ENCODE measurements around the gene MYLIP. TPM values are rescaled to one million over a fixed set of nuclear protein-coding genes. Genes with fewer than 3 reads are reported as not detected.

The MYLIP gene
- total and polyA plus RNA-seq, 2 of the 4 experiments (the other 2 are of a cell fraction) = 1.8 to 3.2 TPM

- Histone ChIP-seq H2AFZ (replicated peaks; ENCODE audit: low read length, poor library complexity) (no peak overlapping the region), H4K20me1 (ENCODE audit: insufficient read depth, low read length) (no peaks in the 10 kb centered on the region), H3K18ac (ENCODE audit: low read depth, low read length) (no peak overlapping the region), H3K4me1 (ENCODE audit: control insufficient read depth, insufficient read depth, low read length) (no peaks in the 10 kb centered on the region; the same call in 1 of the 2 replicates), H2AK9ac (replicated peaks; ENCODE audit: low read depth, low read length, poor library complexity) (no peak overlapping the region), H2BK20ac (ENCODE audit: low read depth, low read length) (no peak overlapping the region), H3K4me3 (ENCODE audit: insufficient read depth, low read depth, low read length) (no peak overlapping the region), H3K27me3 (ENCODE audit: control insufficient read depth, insufficient read depth, low read length) (peaks cover 38% of the 10 kb centered on the region), H4K5ac (ENCODE audit: low read depth, low read length) (no peak overlapping the region), H3K56ac (ENCODE audit: extremely low read depth, insufficient read depth, low read length) (no peak overlapping the region), H3K14ac (replicated peaks; ENCODE audit: low read depth, low read length) (no peak overlapping the region), H2BK120ac (ENCODE audit: low read depth, low read length) (no peak overlapping the region), H3K9me3 (ENCODE audit: control insufficient read depth, insufficient read depth, low read length) (no peaks in the 10 kb centered on the region), H4K91ac (ENCODE audit: insufficient read depth, low read depth, low read length) (no peak overlapping the region), H2AK5ac (ENCODE audit: low read depth, low read length) (no peak overlapping the region), H3K79me1 (ENCODE audit: low read depth in 1 of 2, low read length in 2 of 2) (no peaks in the 10 kb centered on the region), H3K9ac (ENCODE audit: low read depth, low read length) (no peak overlapping the region), H3K36me3 (ENCODE audit: control insufficient read depth, insufficient read depth, low read length) (no peaks in the 10 kb centered on the region), H4K8ac (ENCODE audit: low read depth in 2 of 2, low read length in 2 of 2) (no peak overlapping the region), H3K27ac (ENCODE audit: insufficient read depth, low read length) (no peak overlapping the region), H3K9me1 (ENCODE audit: insufficient read depth, low read length) (no peaks in the 10 kb centered on the region; the same call in 1 of the 2 replicates), H2BK15ac (ENCODE audit: low read depth, low read length) (no peak overlapping the region), H2BK5ac (ENCODE audit: low read depth, low read length, poor library complexity, severe bottlenecking) (no peak overlapping the region), H3K4me2 (ENCODE audit: low read depth, low read length) (no peak overlapping the region), H3K23ac (ENCODE audit: low read depth, low read length) (no peak overlapping the region), H3K4ac (ENCODE audit: low read depth, low read length) (no peak overlapping the region)
- no TSS peak for BruUV-seq (replicated peaks)
- ChIA-PET CTCF (interaction anchor here (2.1 kb wide), 1 partner anchor 17 kb away, joined by 8 read pairs; no protein-coding TSS in a partner anchor), POLR2A (ENCODE audit: unreplicated experiment) (no interaction called here)
- intact Hi-C loops (cut with micrococcal nuclease) = no loop called here
- dilution Hi-C loops (cut with HindIII; ENCODE audit: low sequenced_read_pairs, unreplicated experiment) = no loop called here
- in situ Hi-C loops (cut with MboI; ENCODE audit: low sequenced_read_pairs) = no loop called here
- no peak for DNase-seq
- no peak for ATAC-seq (ENCODE audit: low read depth)
- no peak for TF ChIP-seq POLR2A (IDR thresholded peaks at IDR 0.05; ENCODE audit: low read depth, low read length)
- no peak for TF ChIP-seq NFE2L2 (IDR thresholded peaks at IDR 0.05; ENCODE audit: low read depth, low read length)
- no peak for TF ChIP-seq RAD21 (IDR thresholded peaks at IDR 0.05; ENCODE audit: low read length)
- TF ChIP-seq RFX5 (IDR thresholded peaks at IDR 0.05; ENCODE audit: low read depth, low read length) = no peak
- TF ChIP-seq BHLHE40 (IDR thresholded peaks at IDR 0.05; ENCODE audit: low read depth, low read length) = no peak
- no peak for TF ChIP-seq FOS (IDR thresholded peaks at IDR 0.05; ENCODE audit: low read depth, low read length)
- TF ChIP-seq MXI1 (IDR thresholded peaks at IDR 0.05; ENCODE audit: borderline replicate concordance, low read depth, low read length) = no peak
- TF ChIP-seq USF2 (IDR thresholded peaks at IDR 0.05; ENCODE audit: low read depth, low read length) = no peak
- TF ChIP-seq CTCF (conservative IDR thresholded peaks at IDR 0.05; ENCODE audit: low read depth, low read length) = no peak
- no peak for TF ChIP-seq SMC3 (IDR thresholded peaks at IDR 0.05; ENCODE audit: low read depth, low read length)
- no peak for TF ChIP-seq CEBPB (IDR thresholded peaks at IDR 0.05; ENCODE audit: low read depth, low read length)
- no peak for TF ChIP-seq RCOR1 (IDR thresholded peaks at IDR 0.05; ENCODE audit: insufficient replicate concordance, low read length)
- no peak for TF ChIP-seq MAFK (IDR thresholded peaks at IDR 0.05; ENCODE audit: low read depth, low read length)
- no peak for TF ChIP-seq MAZ (IDR thresholded peaks at IDR 0.05; ENCODE audit: borderline replicate concordance, low read depth, low read length)
- TF ChIP-seq CHD1 (IDR thresholded peaks at IDR 0.05; ENCODE audit: low read depth, low read length) = no peak
- TF ChIP-seq ELK1 (IDR thresholded peaks at IDR 0.05; ENCODE audit: borderline replicate concordance, low read depth, low read length) = no peak
- WGBS, 2 experiments (ENCODE audit: extremely low coverage in 2 of 2, insufficient read length in 1 of 2) = no CpG with 5 or more reads among the region's 5 CpGs
These were observed 36.8 kb downstream of the MYLIP start for GRCh38 chr6:16165641-16166040.
